Neural crest cell (in vitro differentiated cells): ENCODE measurements around the gene KTN1. TPM values are rescaled to one million over a fixed set of nuclear protein-coding genes. Genes with fewer than 3 reads are reported as not detected.

ENCODE experiments used
- DNase-seq: peaks from one replicate; pipeline ENCODE4 v3.0.0; 2021; ENCODE audit warnings: low read depth, mixed read lengths, low spot score
- H3K27ac Mint-ChIP-seq: one replicate; pipeline ENCODE4 v1.8.0; 2021; ENCODE audit warnings: mild to moderate bottlenecking, mixed read lengths; ENCODE audit not compliant: unreplicated experiment
- H3K27me3 Mint-ChIP-seq: 2 replicates; pipeline ENCODE4 v1.8.0; 2021; ENCODE audit warnings: low read depth, mild to moderate bottlenecking, mixed read lengths
- H3K36me3 Mint-ChIP-seq: 2 replicates; pipeline ENCODE4 v1.8.0; 2021; ENCODE audit warnings: low read depth, mild to moderate bottlenecking, mixed read lengths
- H3K4me1 Mint-ChIP-seq: 2 replicates; pipeline ENCODE4 v1.8.0; 2021; ENCODE audit warnings: mixed read lengths
- H3K4me3 Mint-ChIP-seq: one replicate; pipeline ENCODE4 v1.8.0; 2021; ENCODE audit warnings: mild to moderate bottlenecking, mixed read lengths
- H3K9me3 Mint-ChIP-seq: 2 replicates; pipeline ENCODE4 v1.8.0; 2021; ENCODE audit warnings: mixed read lengths
- CTCF ChIP-seq: fragments of 200-600 bp; sonication (generic); conservative IDR thresholded peaks from 2 replicates; pipeline ENCODE4 v1.5.0; 2021; ENCODE audit warnings: antibody characterized with exemption, mild to moderate bottlenecking
- total RNA-seq: library from RNA; stranded (reverse); gene quantifications from 2 replicates; pipeline ENCODE4 v1.2.1, GENCODE V29; 2021

KTN1 gene
- total RNA-seq, 1 donor from 2014 or later, result 118 TPM

DNA sequence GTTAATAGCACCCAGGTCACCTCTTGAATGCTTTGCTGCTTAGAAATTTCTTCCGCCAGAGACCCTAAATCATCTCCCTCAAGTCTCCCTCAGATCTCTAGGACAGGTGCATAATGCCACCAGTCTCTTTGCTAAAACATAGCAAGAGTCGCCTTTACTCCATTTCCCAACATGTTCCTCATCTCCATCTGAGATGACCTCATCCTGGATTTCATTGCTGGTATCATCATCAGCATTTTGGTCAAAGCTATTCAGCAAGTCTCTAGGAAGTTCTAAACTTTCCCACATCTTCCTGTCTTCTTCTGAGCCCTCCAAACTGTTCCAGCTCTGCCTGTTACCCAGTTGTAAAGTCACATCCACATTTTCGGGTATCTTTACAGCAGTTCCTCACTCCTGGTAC, 41.0 kb downstream of the KTN1 start:
- Mint-ChIP-seq H3K36me3 (peaks cover 66% of the 10 kb centered on the region), H3K27me3 (no peaks in the 10 kb centered on the region), H3K27ac (no peak overlapping the region), H3K4me1 (no peaks in the 10 kb centered on the region), H3K4me3 (no peak overlapping the region), H3K9me3 (peaks cover 7% of the 10 kb centered on the region)
- TF ChIP-seq CTCF, result no peak
- DNase-seq, result no peak

- Mint-ChIP-seq H3K4me3 (no peak overlapping the region), H3K27ac (no peak overlapping the region), H3K9me3 (peaks cover 7% of the 10 kb centered on the region), H3K36me3 (peaks cover 62% of the 10 kb centered on the region), H3K27me3 (no peaks in the 10 kb centered on the region), H3K4me1 (no peaks in the 10 kb centered on the region)
- TF ChIP-seq CTCF, result no peak
- DNase-seq, result no peak
These were observed 41.4 kb downstream of the KTN1 start for GRCh38 chr14:55621391-55621790.

DNA sequence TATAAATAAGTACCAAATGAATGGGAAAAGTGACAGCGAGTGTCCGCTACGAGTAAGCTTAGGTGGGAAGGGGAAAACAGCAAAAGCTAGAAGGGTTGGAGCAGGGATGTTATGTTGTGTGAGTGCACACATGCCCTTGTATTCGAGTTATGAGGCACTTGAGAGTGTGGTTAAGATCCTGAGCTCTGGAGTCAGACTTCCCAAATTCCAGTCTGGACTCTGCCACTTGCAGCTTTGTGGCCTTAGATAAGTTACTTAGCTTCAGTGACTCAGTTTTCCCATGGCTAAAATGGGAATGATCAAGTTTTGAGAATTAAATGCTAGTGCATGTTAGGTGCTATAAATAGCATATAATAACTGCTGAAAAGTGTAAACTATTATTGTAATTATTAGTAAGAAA, 44.9 kb downstream of the KTN1 start:
- Mint-ChIP-seq H3K9me3 (peaks cover 4% of the 10 kb centered on the region), H3K4me3 (no peak overlapping the region), H3K36me3 (peaks cover 41% of the 10 kb centered on the region), H3K27ac (no peak overlapping the region), H3K4me1 (no peaks in the 10 kb centered on the region), H3K27me3 (no peaks in the 10 kb centered on the region)
- no peak for TF ChIP-seq CTCF
- no peak for DNase-seq

DNA sequence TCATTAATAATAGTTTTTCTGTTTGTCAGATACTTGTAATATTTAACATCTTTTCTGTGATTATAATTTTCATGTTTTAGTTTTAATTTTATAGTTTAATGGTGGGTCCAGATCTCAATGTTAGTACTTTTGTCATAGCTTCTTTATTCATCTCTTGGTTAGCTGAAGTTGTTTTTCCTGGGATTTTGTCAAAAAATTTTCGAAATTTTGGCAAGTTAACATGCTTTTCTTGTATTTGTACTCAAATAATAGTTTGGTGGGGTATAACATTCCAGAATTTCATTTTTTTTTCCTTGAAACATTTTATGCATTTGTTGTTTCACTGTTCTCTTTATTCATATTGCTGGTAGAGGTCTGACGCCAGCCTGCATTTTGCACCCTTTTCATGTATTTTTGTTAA, 45.5 kb downstream of the KTN1 start:
- Mint-ChIP-seq H3K36me3 (peaks cover 37% of the 10 kb centered on the region), H3K27me3 (no peaks in the 10 kb centered on the region), H3K4me3 (no peak overlapping the region), H3K9me3 (peaks cover 4% of the 10 kb centered on the region), H3K27ac (no peak overlapping the region), H3K4me1 (no peaks in the 10 kb centered on the region)
- no peak for DNase-seq
- TF ChIP-seq CTCF, result no peak

DNA sequence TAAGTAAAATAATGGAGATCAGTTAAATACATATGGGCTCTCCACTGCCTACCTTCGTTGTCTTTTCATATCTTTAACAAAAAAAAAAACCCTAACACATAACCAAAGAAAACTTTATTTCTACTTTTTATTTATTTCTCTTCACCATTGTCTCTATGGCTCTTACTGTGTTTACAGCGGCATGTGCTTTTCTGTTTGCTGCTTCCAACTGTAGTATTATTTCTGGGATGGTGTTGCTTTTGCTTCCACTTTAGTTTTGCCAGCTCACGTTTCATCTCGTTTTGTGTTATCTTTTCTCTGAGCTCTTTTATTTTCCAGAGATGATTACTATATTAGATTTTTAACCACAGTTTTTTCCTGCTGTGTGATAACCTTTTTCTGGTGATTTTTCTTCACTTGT, 46.1 kb downstream of the KTN1 start:
- H3K9me3 Mint-ChIP-seq, result no peaks in the 10 kb centered on the region
- no peaks in the 10 kb centered on the region for H3K4me1 Mint-ChIP-seq
- no peak for DNase-seq
- H3K27me3 Mint-ChIP-seq, result no peaks in the 10 kb centered on the region
- no peak overlapping the region for H3K27ac Mint-ChIP-seq
- TF ChIP-seq CTCF, result no peak
- no peak overlapping the region for H3K4me3 Mint-ChIP-seq
- H3K36me3 Mint-ChIP-seq, result peaks cover 31% of the 10 kb centered on the region

- H3K27me3 Mint-ChIP-seq, result no peaks in the 10 kb centered on the region
- no peak for TF ChIP-seq CTCF
- DNase-seq, result no peak
- H3K9me3 Mint-ChIP-seq, result no peaks in the 10 kb centered on the region
- no peaks in the 10 kb centered on the region for H3K4me1 Mint-ChIP-seq
- H3K27ac Mint-ChIP-seq, result no peak overlapping the region
- H3K4me3 Mint-ChIP-seq, result no peak overlapping the region
- peaks cover 19% of the 10 kb centered on the region for H3K36me3 Mint-ChIP-seq
These were observed 48.4 kb downstream of the KTN1 start for GRCh38 chr14:55628426-55628825.
